Neural cell (in vitro differentiated cells): ENCODE results near the gene MTHFD1L.

Experiments used
- CTCF ChIP-seq: fragments of 450-650 bp; IDR thresholded peaks from 2 replicates; pipeline ENCODE4 v1.5.1; 2014; ENCODE audit warnings: antibody characterized with exemption, mild to moderate bottlenecking, moderate library complexity; ENCODE audit not compliant: poor library complexity, severe bottlenecking
- TAF1 ChIP-seq: IDR thresholded peaks from 2 replicates; pipeline ENCODE4 v1.6.1; 2012; ENCODE audit warnings: low read depth

- no peak for TF ChIP-seq TAF1
- no peak for TF ChIP-seq CTCF
Observed at GRCh38 chr6:151100326-151100725, 234.8 kb downstream of the MTHFD1L start.
